Measurements from ENCODE around the gene EDC4.

Gene EDC4

DNA sequence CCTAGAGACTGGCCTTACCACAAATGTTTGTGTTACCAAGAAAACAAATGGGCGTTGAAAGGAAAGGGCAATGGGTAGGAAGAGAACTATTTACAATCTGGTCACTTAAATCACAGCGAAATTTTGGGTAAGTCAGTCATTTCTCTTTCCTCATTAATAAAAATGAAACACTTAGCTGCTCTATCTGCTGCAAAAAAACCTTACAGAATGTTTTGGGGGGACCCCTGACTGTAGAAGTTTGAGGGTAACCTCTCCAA, 26.9 kb upstream of the EDC4 start:
- TF ChIP-seq, protein P1, sequence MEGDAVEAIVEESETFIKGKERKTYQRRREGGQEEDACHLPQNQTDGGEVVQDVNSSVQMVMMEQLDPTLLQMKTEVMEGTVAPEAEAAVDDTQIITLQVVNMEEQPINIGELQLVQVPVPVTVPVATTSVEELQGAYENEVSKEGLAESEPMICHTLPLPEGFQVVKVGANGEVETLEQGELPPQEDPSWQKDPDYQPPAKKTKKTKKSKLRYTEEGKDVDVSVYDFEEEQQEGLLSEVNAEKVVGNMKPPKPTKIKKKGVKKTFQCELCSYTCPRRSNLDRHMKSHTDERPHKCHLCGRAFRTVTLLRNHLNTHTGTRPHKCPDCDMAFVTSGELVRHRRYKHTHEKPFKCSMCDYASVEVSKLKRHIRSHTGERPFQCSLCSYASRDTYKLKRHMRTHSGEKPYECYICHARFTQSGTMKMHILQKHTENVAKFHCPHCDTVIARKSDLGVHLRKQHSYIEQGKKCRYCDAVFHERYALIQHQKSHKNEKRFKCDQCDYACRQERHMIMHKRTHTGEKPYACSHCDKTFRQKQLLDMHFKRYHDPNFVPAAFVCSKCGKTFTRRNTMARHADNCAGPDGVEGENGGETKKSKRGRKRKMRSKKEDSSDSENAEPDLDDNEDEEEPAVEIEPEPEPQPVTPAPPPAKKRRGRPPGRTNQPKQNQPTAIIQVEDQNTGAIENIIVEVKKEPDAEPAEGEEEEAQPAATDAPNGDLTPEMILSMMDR (IDR thresholded peaks at IDR 0.05; ENCODE audit: low read depth, low read length, missing control alignments): no peak
- in situ Hi-C loops (cut with HindIII; ENCODE audit: low pct_ligation_motif_present, low sequenced_read_pairs): no loop called here
- Histone ChIP-seq H3K4me3 (ENCODE audit: low read depth, low read length) (peak overlapping the region; percentile 91), H3K36me3 (replicated peaks) (no peaks in the 10 kb centered on the region), H3K27ac (peak overlapping the region; percentile 83), H3K27me3 (replicated peaks) (no peaks in the 10 kb centered on the region)
- no peak for DNase-seq

DNA sequence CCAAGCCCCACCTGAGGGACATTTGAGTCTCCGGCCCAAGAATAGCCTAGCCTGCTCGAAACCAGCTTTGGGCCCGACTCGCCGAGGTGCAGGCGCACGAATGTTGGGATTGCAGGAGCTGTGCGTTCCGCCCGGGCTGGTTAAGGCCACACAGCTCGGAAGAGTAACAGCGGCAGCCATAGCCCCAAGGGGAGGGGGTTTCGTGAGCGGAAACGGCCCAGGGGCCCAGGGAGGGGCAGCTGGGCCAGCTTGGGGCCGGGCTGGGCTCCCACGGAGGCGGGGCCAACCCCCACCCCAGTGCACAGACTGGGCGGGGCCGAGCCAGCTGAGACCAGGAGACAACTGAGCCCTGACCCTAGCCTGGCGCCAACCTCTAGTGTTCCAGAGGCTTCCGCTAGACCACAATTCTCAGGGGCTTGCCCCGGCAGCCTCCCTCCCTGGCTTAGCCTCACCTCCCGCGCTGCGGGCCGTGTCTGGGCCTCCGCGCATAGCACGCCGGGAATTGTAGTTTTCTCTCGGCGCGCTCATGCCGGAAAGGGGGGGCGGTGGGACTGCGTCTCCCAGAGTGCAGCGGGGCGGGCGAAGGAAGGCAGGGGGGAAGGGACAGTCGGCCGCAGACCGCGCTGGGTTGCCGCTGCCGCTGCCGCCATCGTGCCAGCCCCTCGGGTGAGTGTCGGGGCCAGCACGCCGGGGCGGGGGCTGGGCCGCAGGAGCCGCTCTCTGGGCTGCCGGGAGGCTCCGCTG, 26.4 kb upstream of the EDC4 start, which contains the start of gene NUTF2:
NUTF2 (plus strand) TSS at position 614 of the 744 bp plus-strand sequence. CDS start 18,198 bp downstream, outside the sequence.
- no peaks in the 10 kb centered on the region for H3K36me3 ChIP-seq (replicated peaks)
- H3K27me3 ChIP-seq (replicated peaks): no peaks in the 10 kb centered on the region
- in situ Hi-C loops (cut with HindIII; ENCODE audit: low pct_ligation_motif_present, low sequenced_read_pairs): no loop called here
- peak within 1 kb of the TSS; percentile 83 for H3K27ac ChIP-seq
- peak; percentile 90 for DNase-seq
- H3K4me3 ChIP-seq (ENCODE audit: low read depth, low read length): peak within 1 kb of the TSS; percentile 91
- TF ChIP-seq, protein P1 (IDR thresholded peaks at IDR 0.05; ENCODE audit: low read depth, low read length, missing control alignments): no peak

DNA sequence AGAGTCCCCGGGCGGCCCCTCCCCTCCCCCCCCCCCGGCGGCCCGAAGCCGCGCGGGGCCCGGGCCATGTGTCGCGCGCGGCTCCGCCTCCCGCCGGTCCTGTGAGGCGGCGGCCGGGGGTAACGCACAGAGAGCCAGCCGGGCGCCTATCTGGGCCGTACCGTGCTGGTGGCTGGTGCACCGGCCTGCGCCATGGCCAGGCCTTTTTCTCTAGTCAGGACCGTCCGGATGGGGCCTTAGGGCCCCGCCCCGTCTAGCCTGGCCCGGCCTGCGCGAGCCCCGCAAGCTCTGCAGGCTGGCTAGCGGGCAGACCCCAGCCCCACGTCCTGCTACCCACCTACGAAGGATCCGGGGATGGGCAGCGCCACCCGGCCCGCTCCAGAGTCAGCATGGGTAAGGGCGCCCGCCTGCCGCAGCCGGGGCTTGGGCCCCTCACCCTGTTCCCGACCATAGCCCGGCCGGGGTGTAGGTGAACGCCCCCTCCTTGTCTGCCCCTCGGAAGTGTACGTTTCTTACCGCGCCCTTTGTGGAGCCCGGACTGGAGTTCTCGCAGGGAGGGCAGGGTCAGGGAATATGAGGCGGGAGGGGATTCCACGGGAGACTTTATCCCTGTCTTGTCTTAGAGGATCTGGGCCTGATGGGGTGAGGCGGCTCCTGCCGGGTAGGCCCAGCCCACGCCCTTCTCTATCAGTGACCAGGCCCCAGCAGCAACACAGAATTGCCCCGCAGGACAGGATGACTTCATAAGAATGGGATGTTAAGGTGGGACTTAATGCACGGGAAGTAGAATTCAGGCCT, 25.6 kb upstream of the EDC4 start, which contains the start of gene CENPT:
CENPT (minus strand) TSS at position 630 of the 798 bp plus-strand sequence. CDS start 13,834 bp downstream, outside the sequence.
- Histone ChIP-seq H3K27ac (peak within 1 kb of the TSS; percentile 83), H3K36me3 (replicated peaks) (no peaks in the 10 kb centered on the region), H3K4me3 (ENCODE audit: low read depth, low read length) (peak within 1 kb of the TSS; percentile 91), H3K27me3 (replicated peaks) (no peaks in the 10 kb centered on the region)
- DNase-seq: peak; percentile 60
- TF ChIP-seq, protein P1 (IDR thresholded peaks at IDR 0.05; ENCODE audit: low read depth, low read length, missing control alignments): no peak
- in situ Hi-C loops (cut with HindIII; ENCODE audit: low pct_ligation_motif_present, low sequenced_read_pairs): no loop called here

DNA sequence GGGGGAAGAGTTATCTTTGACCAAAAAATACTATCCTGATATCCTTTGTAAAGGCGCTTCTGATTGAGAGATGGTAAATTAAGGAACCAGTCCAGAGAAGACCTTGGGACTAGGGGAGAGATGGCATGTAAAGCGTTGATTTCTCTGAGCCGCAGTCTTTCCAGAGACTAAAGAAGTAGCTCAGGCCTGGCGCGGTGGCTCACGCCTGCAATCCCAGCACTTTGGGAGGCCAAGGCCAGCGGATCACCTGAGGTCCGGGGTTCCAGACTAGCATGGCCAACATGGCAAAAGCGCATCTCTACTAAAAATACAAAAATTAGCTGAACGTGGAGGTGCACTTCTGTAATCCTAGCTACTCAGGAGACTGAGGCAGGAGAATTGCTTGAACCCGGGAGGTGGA, 24.7 kb upstream of the EDC4 start:
- Histone ChIP-seq H3K27ac (peak overlapping the region; percentile 83), H3K4me3 (ENCODE audit: low read depth, low read length) (peak overlapping the region; percentile 91)
- TF ChIP-seq, protein P1 (IDR thresholded peaks at IDR 0.05; ENCODE audit: low read depth, low read length, missing control alignments): no peak

DNA sequence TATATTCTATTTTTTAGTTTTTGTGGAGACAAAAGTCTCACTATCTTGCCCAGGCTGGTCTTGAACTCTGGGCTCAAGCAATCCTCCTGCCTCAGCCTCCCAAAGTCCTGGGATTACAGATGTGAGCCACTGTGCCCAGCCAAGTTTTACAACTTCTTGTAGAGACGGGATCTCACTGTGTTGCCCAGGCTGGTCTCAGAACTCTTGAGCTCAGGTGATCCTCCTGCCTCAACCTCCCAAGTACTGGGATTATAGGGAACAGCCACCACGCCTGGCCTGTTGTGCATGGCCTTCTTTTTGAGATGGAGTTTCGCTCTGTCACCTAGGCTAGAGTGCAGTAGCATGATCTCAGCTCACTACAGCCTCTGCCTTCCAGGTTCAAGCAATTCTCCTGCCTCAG, 19.2 kb upstream of the EDC4 start:
- Histone ChIP-seq H3K27me3 (replicated peaks) (no peaks in the 10 kb centered on the region), H3K4me3 (ENCODE audit: low read depth, low read length) (no peak overlapping the region), H3K36me3 (replicated peaks) (no peaks in the 10 kb centered on the region), H3K27ac (no peak overlapping the region)
- TF ChIP-seq, protein P1 (IDR thresholded peaks at IDR 0.05; ENCODE audit: low read depth, low read length, missing control alignments): no peak
- DNase-seq: no peak
- in situ Hi-C loops (cut with HindIII; ENCODE audit: low pct_ligation_motif_present, low sequenced_read_pairs): no loop called here

More for the DNA sequence above, 24.7 kb upstream of the EDC4 start:
- H3K27me3 ChIP-seq (replicated peaks): no peaks in the 10 kb centered on the region
- no peaks in the 10 kb centered on the region for H3K36me3 ChIP-seq (replicated peaks)
- in situ Hi-C loops (cut with HindIII; ENCODE audit: low pct_ligation_motif_present, low sequenced_read_pairs): no loop called here
- DNase-seq: no peak
